Suprapubic skin (tissue), 4 donors: ENCODE results near the gene PHACTR1. TPM values are rescaled to one million over a fixed set of nuclear protein-coding genes. Genes with fewer than 3 reads are reported as not detected.
"Not testable (repeated sequence)": the region's sequence is repeated elsewhere in the genome, so short reads cannot be mapped to it uniquely, and the experiment has no call there.

ENCODE experiments used
- DNase-seq, 2 donors: peaks; one replicate each; pipeline ENCODE4 v3.0.0-alpha.2; 2019; ENCODE audit warnings: low spot score in 2 of 2
- H3K27ac ChIP-seq: fragments of 200-600 bp; sonication (generic); one replicate; pipeline ENCODE4 v1.5.1; 2019
- H3K27me3 ChIP-seq: fragments of 200-600 bp; sonication (generic); one replicate; pipeline ENCODE4 v1.5.1; 2019
- H3K36me3 ChIP-seq: fragments of 200-600 bp; sonication (generic); one replicate; pipeline ENCODE4 v1.5.1; 2019
- H3K4me1 ChIP-seq: fragments of 200-600 bp; sonication (generic); one replicate; pipeline ENCODE4 v1.5.1; 2019
- H3K4me3 ChIP-seq: fragments of 200-600 bp; sonication (generic); one replicate; pipeline ENCODE4 v1.5.1; 2019; ENCODE audit warnings: mild to moderate bottlenecking
- H3K9me3 ChIP-seq: fragments of 200-600 bp; sonication (generic); one replicate; pipeline ENCODE4 v1.5.1; 2019
- CTCF ChIP-seq, 2 donors: fragments of 200-600 bp in 1 of 2; fragments of 450-650 bp in 1 of 2; sonication (generic) in 1 of 2; IDR thresholded peaks; one replicate each; pipeline ENCODE4 v1.5.1; 2016 to 2019; ENCODE audit warnings: antibody characterized with exemption in 2 of 2, mild to moderate bottlenecking in 1 of 2, moderate library complexity in 1 of 2
- EP300 ChIP-seq: sonication (generic); formaldehyde crosslinking; IDR thresholded peaks from one replicate; pipeline ENCODE4 v1.6.1; 2017; ENCODE audit warnings: antibody characterized with exemption
- POLR2A ChIP-seq, 2 donors: fragments of 450-650 bp; IDR thresholded peaks; one replicate each; pipeline ENCODE4 v1.6.1; 2017; ENCODE audit warnings: antibody characterized with exemption in 2 of 2, mild to moderate bottlenecking in 2 of 2, moderate library complexity in 2 of 2
- POLR2AphosphoS5 ChIP-seq, 3 donors: sonication (generic); formaldehyde crosslinking; IDR thresholded peaks; one replicate each; pipeline ENCODE4 v1.6.1; 2017; ENCODE audit warnings: antibody characterized with exemption in 3 of 3
- WGBS: methylation state at CpG from one replicate; pipeline ENCODE4 v1.1.5; 2018; 5-methylcytosine and 5-hydroxymethylcytosine counted together
- total RNA-seq, 4 donors: library from RNA; depleted of rRNA; stranded (reverse); fragments of >200 nt; gene quantifications; one replicate each; pipeline ENCODE4 v1.1.0, GENCODE V29; 2016

Gene PHACTR1
- total RNA-seq, 4 donors from 2014 or later: 4.0 to 8.2 (median 6.4) TPM

- Histone ChIP-seq H3K9me3 (no peaks in the 10 kb centered on the region), H3K36me3 (peaks cover 71% of the 10 kb centered on the region), H3K27ac (no peak overlapping the region), H3K27me3 (no peaks in the 10 kb centered on the region), H3K4me3 (no peak overlapping the region), H3K4me1 (no peaks in the 10 kb centered on the region)
- 0% methylated on average over 1 of the region's 1 CpG for WGBS
- TF ChIP-seq POLR2A (IDR thresholded peaks at IDR 0.05): no peak
- TF ChIP-seq POLR2AphosphoS5 (IDR thresholded peaks at IDR 0.05): no peak
- TF ChIP-seq CTCF (IDR thresholded peaks at IDR 0.05): no peak
- no peak for TF ChIP-seq EP300
- DNase-seq: no peak
These were observed 594.6 kb downstream of the PHACTR1 start for GRCh38 chr6:13311155-13311554.

- no peak for DNase-seq
- Histone ChIP-seq H3K4me1 (no peaks in the 10 kb centered on the region), H3K27me3 (no peaks in the 10 kb centered on the region), H3K9me3 (no peaks in the 10 kb centered on the region), H3K27ac (no peak overlapping the region), H3K36me3 (peaks cover 81% of the 10 kb centered on the region), H3K4me3 (no peak overlapping the region)
- no peak for TF ChIP-seq POLR2A (IDR thresholded peaks at IDR 0.05)
- TF ChIP-seq POLR2AphosphoS5 (IDR thresholded peaks at IDR 0.05): no peak
- no peak for TF ChIP-seq EP300
- TF ChIP-seq CTCF (IDR thresholded peaks at IDR 0.05): no peak
These were observed 598.2 kb downstream of the PHACTR1 start for GRCh38 chr6:13314806-13315205.

GRCh38 chr6:13315896-13316295 is 599.3 kb downstream of the PHACTR1 start:
- no peak for DNase-seq
- Histone ChIP-seq H3K36me3 (peaks cover 87% of the 10 kb centered on the region), H3K4me3 (no peak overlapping the region), H3K27ac (no peak overlapping the region), H3K4me1 (no peaks in the 10 kb centered on the region), H3K27me3 (no peaks in the 10 kb centered on the region), H3K9me3 (no peaks in the 10 kb centered on the region)
- no peak for TF ChIP-seq POLR2A (IDR thresholded peaks at IDR 0.05)
- TF ChIP-seq POLR2AphosphoS5 (IDR thresholded peaks at IDR 0.05): no peak
- TF ChIP-seq EP300: no peak
- no peak for TF ChIP-seq CTCF (IDR thresholded peaks at IDR 0.05)
- WGBS: 94% methylated on average over 5 of the region's 5 CpGs

GRCh38 chr6:13318821-13319220 is 602.3 kb downstream of the PHACTR1 start:
- 95% methylated on average over 2 of the region's 2 CpGs for WGBS
- H3K9me3 ChIP-seq: no peaks in the 10 kb centered on the region
- no peak overlapping the region for H3K4me3 ChIP-seq
- no peak overlapping the region for H3K27ac ChIP-seq
- DNase-seq: no peak
- H3K4me1 ChIP-seq: no peaks in the 10 kb centered on the region
- H3K27me3 ChIP-seq: no peaks in the 10 kb centered on the region
- no peak for TF ChIP-seq POLR2A (IDR thresholded peaks at IDR 0.05)
- TF ChIP-seq POLR2AphosphoS5 (IDR thresholded peaks at IDR 0.05): no peak
- TF ChIP-seq CTCF (IDR thresholded peaks at IDR 0.05): no peak
- no peak for TF ChIP-seq EP300
- H3K36me3 ChIP-seq: peaks cover 94% of the 10 kb centered on the region

GRCh38 chr6:13319891-13320564 is 603.5 kb downstream of the PHACTR1 start:
- Histone ChIP-seq H3K27me3 (no peaks in the 10 kb centered on the region), H3K36me3 (peaks cover 92% of the 10 kb centered on the region), H3K9me3 (no peaks in the 10 kb centered on the region), H3K27ac (no peak overlapping the region), H3K4me1 (no peaks in the 10 kb centered on the region), H3K4me3 (no peak overlapping the region)
- 95% methylated on average over 5 of the region's 5 CpGs for WGBS
- TF ChIP-seq POLR2AphosphoS5 (IDR thresholded peaks at IDR 0.05): no peak
- no peak for TF ChIP-seq CTCF (IDR thresholded peaks at IDR 0.05)
- TF ChIP-seq EP300: no peak
- no peak for TF ChIP-seq POLR2A (IDR thresholded peaks at IDR 0.05)
- DNase-seq: no peak

- Histone ChIP-seq H3K36me3 (peaks cover 41% of the 10 kb centered on the region), H3K4me1 (peaks cover 19% of the 10 kb centered on the region)
- 91% methylated on average over 3 of the region's 3 CpGs for WGBS
- not testable (repeated sequence) for H3K27me3 ChIP-seq, H3K27ac ChIP-seq, DNase-seq, H3K4me3 ChIP-seq, H3K9me3 ChIP-seq
These were observed 609.5 kb downstream of the PHACTR1 start for GRCh38 chr6:13326031-13326586.
